ENCODE data around the gene CD101.

The CD101 gene

DNA sequence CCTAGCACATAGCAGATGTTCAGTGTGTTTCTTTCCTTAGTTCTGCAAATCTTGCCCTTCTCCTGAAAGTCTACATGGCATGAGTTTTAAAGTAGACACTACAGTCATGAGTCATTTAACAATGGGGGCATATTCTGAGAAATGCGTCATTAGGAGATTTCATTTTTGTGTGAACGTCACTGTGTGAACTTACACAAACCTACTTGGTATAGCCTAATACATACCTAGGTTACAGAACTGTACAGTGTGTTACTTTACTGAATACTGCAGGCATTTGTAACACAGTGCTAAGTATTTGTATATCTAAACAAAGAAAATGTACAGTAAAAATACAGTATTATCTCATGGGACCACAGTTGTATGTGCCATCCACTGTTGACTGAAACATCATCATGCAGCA is 68.6 kb downstream of the CD101 start:
- no peak for FAIRE-seq
- no peak for DNase-seq (ENCODE audit: insufficient read length, low spot score)
- TF ChIP-seq, protein P1, sequence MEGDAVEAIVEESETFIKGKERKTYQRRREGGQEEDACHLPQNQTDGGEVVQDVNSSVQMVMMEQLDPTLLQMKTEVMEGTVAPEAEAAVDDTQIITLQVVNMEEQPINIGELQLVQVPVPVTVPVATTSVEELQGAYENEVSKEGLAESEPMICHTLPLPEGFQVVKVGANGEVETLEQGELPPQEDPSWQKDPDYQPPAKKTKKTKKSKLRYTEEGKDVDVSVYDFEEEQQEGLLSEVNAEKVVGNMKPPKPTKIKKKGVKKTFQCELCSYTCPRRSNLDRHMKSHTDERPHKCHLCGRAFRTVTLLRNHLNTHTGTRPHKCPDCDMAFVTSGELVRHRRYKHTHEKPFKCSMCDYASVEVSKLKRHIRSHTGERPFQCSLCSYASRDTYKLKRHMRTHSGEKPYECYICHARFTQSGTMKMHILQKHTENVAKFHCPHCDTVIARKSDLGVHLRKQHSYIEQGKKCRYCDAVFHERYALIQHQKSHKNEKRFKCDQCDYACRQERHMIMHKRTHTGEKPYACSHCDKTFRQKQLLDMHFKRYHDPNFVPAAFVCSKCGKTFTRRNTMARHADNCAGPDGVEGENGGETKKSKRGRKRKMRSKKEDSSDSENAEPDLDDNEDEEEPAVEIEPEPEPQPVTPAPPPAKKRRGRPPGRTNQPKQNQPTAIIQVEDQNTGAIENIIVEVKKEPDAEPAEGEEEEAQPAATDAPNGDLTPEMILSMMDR (IDR thresholded peaks at IDR 0.05; ENCODE audit: insufficient read depth, missing control alignments) = no peak

DNA sequence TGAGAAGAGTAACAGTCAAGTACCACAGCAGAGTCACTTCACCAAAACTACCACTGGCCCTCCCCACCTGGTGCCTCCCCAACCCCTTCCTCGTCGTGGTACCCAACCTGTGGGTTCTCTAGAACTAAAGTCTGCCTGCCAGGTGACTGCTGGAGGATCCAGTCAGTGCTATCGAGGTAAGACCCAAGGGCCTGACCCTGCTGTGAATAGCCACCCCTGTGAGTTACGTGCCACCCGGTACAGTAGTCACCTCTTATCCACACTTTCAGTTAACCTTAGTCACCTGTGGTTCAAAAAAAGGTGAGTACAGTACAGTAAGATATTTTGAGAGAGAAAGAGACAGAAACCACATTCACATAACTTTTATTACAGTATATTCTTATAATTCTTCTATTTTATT is 75.1 kb downstream of the CD101 start:
- FAIRE-seq (no peak), DNase-seq (ENCODE audit: insufficient read length, low spot score) (no peak)
- TF ChIP-seq, protein P1 (IDR thresholded peaks at IDR 0.05; ENCODE audit: insufficient read depth, missing control alignments) = no peak

DNA sequence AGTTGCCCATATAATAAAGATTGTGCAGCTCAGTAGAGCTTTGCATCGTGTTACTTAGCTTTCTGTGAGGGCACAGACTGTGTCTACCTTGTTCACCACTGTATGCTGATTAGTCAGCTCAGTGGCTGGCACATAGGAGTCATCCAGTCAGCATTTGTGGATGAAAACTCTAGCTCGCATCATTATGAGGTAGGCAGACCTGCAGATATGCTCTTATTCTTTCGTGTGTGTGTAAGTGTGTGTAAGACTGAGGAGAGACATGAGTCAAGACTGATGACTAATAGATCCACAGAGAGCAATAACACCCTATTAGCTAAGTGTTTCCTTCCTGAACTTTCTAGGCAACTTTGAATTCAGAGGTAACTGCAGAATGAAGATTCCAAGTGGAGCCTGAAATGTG is 75.7 kb downstream of the CD101 start:
- FAIRE-seq (no peak), DNase-seq (ENCODE audit: insufficient read length, low spot score) (no peak)
- TF ChIP-seq, protein P1 (IDR thresholded peaks at IDR 0.05; ENCODE audit: insufficient read depth, missing control alignments) = no peak

DNA sequence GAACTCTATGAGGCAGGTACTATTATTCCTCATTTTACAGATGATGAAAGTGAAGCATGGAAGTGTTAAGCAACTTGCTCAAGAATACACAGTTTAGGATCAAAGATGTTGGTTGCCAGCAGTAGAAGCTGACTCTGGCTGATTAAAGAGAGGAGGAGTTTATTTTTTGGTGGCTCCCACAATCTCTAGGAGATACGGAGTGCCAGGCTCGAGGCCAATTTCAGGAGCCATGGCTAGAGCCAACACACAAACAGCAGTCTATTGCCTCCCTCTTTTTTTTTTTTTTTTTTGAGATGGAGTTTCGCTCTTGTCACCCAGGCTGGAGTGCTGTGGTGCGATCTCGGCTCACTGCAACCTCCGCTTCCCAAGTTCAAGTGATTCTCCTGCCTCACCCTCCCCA is 78.2 kb downstream of the CD101 start:
- TF ChIP-seq, protein P1 (IDR thresholded peaks at IDR 0.05; ENCODE audit: insufficient read depth, missing control alignments) = no peak
- FAIRE-seq (no peak), DNase-seq (ENCODE audit: insufficient read length, low spot score) (no peak)

DNA sequence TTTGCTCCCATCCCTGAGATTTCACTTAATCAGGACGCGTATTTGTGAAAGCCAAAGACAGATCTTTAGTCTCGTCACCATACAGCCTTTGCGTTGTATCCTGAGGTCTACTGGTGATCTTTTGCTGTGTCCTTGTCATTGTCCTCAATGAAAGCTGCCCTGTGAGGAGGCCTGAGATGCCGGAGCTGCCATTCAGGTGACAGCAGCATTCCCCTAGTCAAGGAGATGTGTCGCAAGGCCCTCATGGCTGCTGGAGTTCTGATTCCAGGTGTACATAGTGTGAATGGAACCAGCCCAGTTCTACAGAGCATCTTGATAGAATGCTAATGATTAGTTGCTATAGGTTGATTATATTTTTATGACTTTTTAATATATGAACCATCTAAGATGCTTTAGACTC is 82.7 kb downstream of the CD101 start:
- no peak for FAIRE-seq
- TF ChIP-seq, protein P1 (IDR thresholded peaks at IDR 0.05; ENCODE audit: insufficient read depth, missing control alignments) = no peak

More for the DNA sequence above, 82.7 kb downstream of the CD101 start:
- no peak for DNase-seq (ENCODE audit: insufficient read length, low spot score)

Data from D721Med (cell line).